Retinal pigment epithelial cell (primary cell): Measurements from ENCODE around the gene KIF5B.
"Not testable (repeated sequence)": the region's sequence is repeated elsewhere in the genome, so short reads cannot be mapped to it uniquely, and the experiment has no call there.

ENCODE experiments used
- DNase-seq: peaks from one replicate; pipeline ENCODE4 v3.0.0-alpha.2; 2010; ENCODE audit warnings: low read depth
- H3K4me3 ChIP-seq: 2 replicates; pipeline ENCODE4 v1.5.1; 2011; ENCODE audit warnings: mild to moderate bottlenecking, low read length, control low read depth, moderate library complexity
- TF ChIP-seq, protein P1 (sequence below): conservative IDR thresholded peaks from 2 replicates; pipeline ENCODE4 v1.5.1; 2011; ENCODE audit warnings: low read depth, low read length, control low read depth, inconsistent platforms

KIF5B gene

GRCh38 chr10:32072025-32072800 lies 16.0 kb upstream of the KIF5B start:
- DNase-seq = no peak
- no peak overlapping the region for H3K4me3 ChIP-seq
- TF ChIP-seq, protein P1, sequence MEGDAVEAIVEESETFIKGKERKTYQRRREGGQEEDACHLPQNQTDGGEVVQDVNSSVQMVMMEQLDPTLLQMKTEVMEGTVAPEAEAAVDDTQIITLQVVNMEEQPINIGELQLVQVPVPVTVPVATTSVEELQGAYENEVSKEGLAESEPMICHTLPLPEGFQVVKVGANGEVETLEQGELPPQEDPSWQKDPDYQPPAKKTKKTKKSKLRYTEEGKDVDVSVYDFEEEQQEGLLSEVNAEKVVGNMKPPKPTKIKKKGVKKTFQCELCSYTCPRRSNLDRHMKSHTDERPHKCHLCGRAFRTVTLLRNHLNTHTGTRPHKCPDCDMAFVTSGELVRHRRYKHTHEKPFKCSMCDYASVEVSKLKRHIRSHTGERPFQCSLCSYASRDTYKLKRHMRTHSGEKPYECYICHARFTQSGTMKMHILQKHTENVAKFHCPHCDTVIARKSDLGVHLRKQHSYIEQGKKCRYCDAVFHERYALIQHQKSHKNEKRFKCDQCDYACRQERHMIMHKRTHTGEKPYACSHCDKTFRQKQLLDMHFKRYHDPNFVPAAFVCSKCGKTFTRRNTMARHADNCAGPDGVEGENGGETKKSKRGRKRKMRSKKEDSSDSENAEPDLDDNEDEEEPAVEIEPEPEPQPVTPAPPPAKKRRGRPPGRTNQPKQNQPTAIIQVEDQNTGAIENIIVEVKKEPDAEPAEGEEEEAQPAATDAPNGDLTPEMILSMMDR = no peak

DNA sequence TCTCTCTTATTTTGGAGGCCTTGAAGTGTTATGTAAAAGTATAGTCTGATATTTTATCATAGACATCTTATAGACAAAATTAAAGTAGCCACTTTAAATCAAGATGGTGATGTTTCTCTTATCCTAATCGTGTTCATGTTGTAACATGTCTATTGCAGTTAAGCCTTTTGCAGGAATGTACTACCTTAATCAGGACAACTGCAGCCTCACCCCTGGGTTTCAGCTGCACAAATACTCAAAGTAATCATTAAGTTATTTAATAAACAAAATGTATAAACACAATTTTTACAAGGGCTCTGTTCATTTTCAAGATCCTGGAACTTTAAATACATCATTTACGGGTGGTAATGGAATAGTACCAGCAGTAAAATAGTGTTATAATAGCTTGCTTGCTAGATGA lies 14.4 kb upstream of the KIF5B start:
- DNase-seq = no peak
- H3K4me3 ChIP-seq = no peak overlapping the region

DNA sequence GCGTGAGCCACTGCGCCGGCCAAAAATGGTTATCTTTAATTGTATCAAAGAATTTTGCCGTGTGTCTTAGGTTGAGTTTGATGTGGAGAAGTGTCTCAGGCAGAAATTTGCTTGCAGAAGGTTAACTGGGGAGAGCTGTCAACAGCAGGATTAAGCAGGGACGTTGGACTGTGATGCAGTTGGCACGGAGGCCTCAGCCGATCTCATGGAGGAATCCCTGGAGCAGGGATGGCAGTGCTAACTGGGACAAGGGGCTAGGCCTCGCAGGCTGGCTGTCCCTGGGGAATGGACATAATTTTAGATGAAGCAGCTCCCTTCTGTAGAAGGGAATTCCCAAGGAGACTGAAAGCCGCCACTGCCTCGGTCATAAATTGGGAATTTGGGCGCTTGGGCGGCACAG lies 12.3 kb upstream of the KIF5B start:
- DNase-seq = no peak
- TF ChIP-seq, protein P1 = no peak
- no peak overlapping the region for H3K4me3 ChIP-seq

More for the DNA sequence above, 14.4 kb upstream of the KIF5B start:
- TF ChIP-seq, protein P1 = no peak

DNA sequence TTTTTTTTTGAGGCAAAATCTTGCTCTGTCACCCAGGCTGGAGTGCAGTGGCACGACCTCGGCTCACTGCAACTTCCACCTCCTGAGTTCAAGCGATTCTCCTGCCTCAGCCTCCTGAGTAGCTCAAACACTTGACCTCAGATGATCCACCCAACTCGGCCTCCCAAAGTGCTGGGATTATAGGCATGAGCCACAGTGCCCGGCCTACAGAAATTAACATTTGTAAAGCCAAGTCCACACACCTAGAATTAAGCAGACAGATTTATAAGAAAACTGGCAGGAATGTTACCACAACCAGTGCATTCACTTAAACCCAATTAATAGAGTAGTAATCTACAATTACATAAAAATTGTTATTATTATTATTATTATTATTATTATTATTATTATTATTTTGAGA lies 11.7 kb upstream of the KIF5B start:
- H3K4me3 ChIP-seq, DNase-seq: not testable (repeated sequence)

GRCh38 chr10:32065856-32066255 lies 9.6 kb upstream of the KIF5B start:
- DNase-seq = no peak
- TF ChIP-seq, protein P1 = no peak
- H3K4me3 ChIP-seq = no peak overlapping the region

DNA sequence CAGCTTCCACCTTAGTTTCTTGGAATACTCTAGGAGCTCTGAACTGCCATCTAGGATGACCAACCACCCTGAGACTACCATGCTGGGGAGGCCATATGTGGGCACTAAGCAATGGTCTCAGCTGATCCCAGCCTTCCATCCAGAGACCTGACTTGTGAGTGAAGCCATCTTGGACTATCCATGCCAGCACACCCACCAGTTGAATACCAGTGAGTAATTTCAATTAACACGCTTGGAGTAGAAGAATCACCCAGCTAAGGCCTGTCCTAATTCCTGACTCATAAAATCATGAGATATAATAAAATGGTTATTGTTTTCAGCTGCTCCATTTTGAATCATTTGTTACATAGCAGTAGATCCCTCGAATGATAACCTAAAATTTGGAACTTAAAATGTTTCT lies 5.2 kb upstream of the KIF5B start:
- no peak for DNase-seq

GRCh38 chr10:32060347-32060746 lies 4.1 kb upstream of the KIF5B start:
- TF ChIP-seq, protein P1 = no peak
- no peak for DNase-seq
- H3K4me3 ChIP-seq = no peak overlapping the region

More for the DNA sequence above, 5.2 kb upstream of the KIF5B start:
- no peak overlapping the region for H3K4me3 ChIP-seq
- TF ChIP-seq, protein P1 = no peak
